ENCODE data around the gene GADL1.

The GADL1 gene

GRCh38 chr3:30875505-30875904 lies 19.0 kb downstream of the GADL1 start:
- DNase-seq (ENCODE audit: low read depth), result no peak

GRCh38 chr3:30873671-30874070 lies 20.8 kb downstream of the GADL1 start:
- DNase-seq (ENCODE audit: low read depth), result no peak

- no peak for DNase-seq (ENCODE audit: low read depth)
These were observed 21.6 kb downstream of the GADL1 start for GRCh38 chr3:30872879-30873278.

GRCh38 chr3:30871720-30872119 lies 22.7 kb downstream of the GADL1 start:
- no peak for DNase-seq (ENCODE audit: low read depth)

- no peak for DNase-seq (ENCODE audit: low read depth)
These were observed 29.6 kb downstream of the GADL1 start for GRCh38 chr3:30864836-30865235.

GRCh38 chr3:30864132-30864531 lies 30.3 kb downstream of the GADL1 start:
- DNase-seq (ENCODE audit: low read depth), result no peak

GRCh38 chr3:30862004-30862403 lies 32.5 kb downstream of the GADL1 start:
- no peak for DNase-seq (ENCODE audit: low read depth)

GRCh38 chr3:30858894-30859389 lies 35.5 kb downstream of the GADL1 start:
- DNase-seq (ENCODE audit: low read depth), result no peak

GRCh38 chr3:30855400-30856292 lies 38.8 kb downstream of the GADL1 start:
- DNase-seq (ENCODE audit: low read depth), result no peak

- DNase-seq (ENCODE audit: low read depth), result no peak
These were observed 41.6 kb downstream of the GADL1 start for GRCh38 chr3:30852833-30853232.

GRCh38 chr3:30848087-30848779 lies 46.2 kb downstream of the GADL1 start:
- DNase-seq (ENCODE audit: low read depth), result no peak

- no peak for DNase-seq (ENCODE audit: low read depth)
These were observed 46.9 kb downstream of the GADL1 start for GRCh38 chr3:30847592-30847991.

- no peak for DNase-seq (ENCODE audit: low read depth)
These were observed 48.9 kb downstream of the GADL1 start for GRCh38 chr3:30845606-30846005.

- DNase-seq (ENCODE audit: low read depth), result no peak
These were observed 50.6 kb downstream of the GADL1 start for GRCh38 chr3:30843877-30844276.

- DNase-seq (ENCODE audit: low read depth), result no peak
These were observed 58.3 kb downstream of the GADL1 start for GRCh38 chr3:30836141-30836540.

GRCh38 chr3:30835667-30836066 lies 58.8 kb downstream of the GADL1 start:
- DNase-seq (ENCODE audit: low read depth), result no peak

GRCh38 chr3:30832961-30833575 lies 61.4 kb downstream of the GADL1 start:
- DNase-seq (ENCODE audit: low read depth), result no peak

GRCh38 chr3:30827080-30827479 lies 67.4 kb downstream of the GADL1 start:
- DNase-seq (ENCODE audit: low read depth), result no peak

GRCh38 chr3:30826531-30826942 lies 67.9 kb downstream of the GADL1 start:
- no peak for DNase-seq (ENCODE audit: low read depth)

GRCh38 chr3:30819067-30819798 lies 75.2 kb downstream of the GADL1 start:
- DNase-seq (ENCODE audit: low read depth), result no peak

GRCh38 chr3:30813734-30814133 lies 80.7 kb downstream of the GADL1 start:
- DNase-seq (ENCODE audit: low read depth), result no peak
